Measurements from ENCODE around the gene RNLS.

RNLS gene

GRCh38 chr10:88408096-88408495, 175.0 kb downstream of the RNLS start (continued):
- TF ChIP-seq ZBTB49 (tag by site-specific recombination; IDR thresholded peaks at IDR 0.05; ENCODE audit: low read depth) (no peak), CTCF (tag by site-specific recombination; IDR thresholded peaks at IDR 0.05) (no peak), EGR2 (tag by site-specific recombination; IDR thresholded peaks at IDR 0.05; ENCODE audit: low read depth) (no peak), ZIC2 (tag by site-specific recombination; IDR thresholded peaks at IDR 0.05) (no peak)

- POLR2A ChIA-PET = no interaction called here
- Histone ChIP-seq H3K36me3 (ENCODE audit: control insufficient read depth in 2 of 2, insufficient read depth in 1 of 2, low read length in 2 of 2) (no peaks in the 10 kb centered on the region), H3K27ac (ENCODE audit: extremely low read depth, low read depth, low read length) (no peak overlapping the region), H3K4me3 (ENCODE audit: low read depth, low read length) (no peak overlapping the region), H3K4me1 (ENCODE audit: control insufficient read depth, insufficient read depth, low read length) (no peaks in the 10 kb centered on the region; the same call in 1 of the 2 replicates), H3K9me3 (ENCODE audit: control insufficient read depth, insufficient read depth, low read depth, low read length) (no peaks in the 10 kb centered on the region; the same call in 1 of the 2 replicates)
- TF ChIP-seq ZNF280C (tag by site-specific recombination; IDR thresholded peaks at IDR 0.05) = no peak
- TF ChIP-seq ZNF518A (tag by site-specific recombination; conservative IDR thresholded peaks at IDR 0.05; ENCODE audit: low read depth) = no peak
- no peak for TF ChIP-seq GLI2 (tag by site-specific recombination; IDR thresholded peaks at IDR 0.05; ENCODE audit: borderline replicate concordance, low read depth)
- TF ChIP-seq TSHZ1 (tag by site-specific recombination; IDR thresholded peaks at IDR 0.05; ENCODE audit: borderline replicate concordance) = no peak
- no peak for TF ChIP-seq ZSCAN23 (tag by site-specific recombination; IDR thresholded peaks at IDR 0.05)
- TF ChIP-seq ZNF394 (tag by site-specific recombination; IDR thresholded peaks at IDR 0.05; ENCODE audit: borderline replicate concordance) = no peak
- no peak for TF ChIP-seq ZNF785 (tag by site-specific recombination; IDR thresholded peaks at IDR 0.05)
- no peak for TF ChIP-seq KLF1 (tag by site-specific recombination; IDR thresholded peaks at IDR 0.05)
- no peak for TF ChIP-seq ZNF426 (tag by site-specific recombination; IDR thresholded peaks at IDR 0.05)
- no peak for TF ChIP-seq AEBP2 (tag by site-specific recombination; IDR thresholded peaks at IDR 0.05; ENCODE audit: borderline replicate concordance)
- TF ChIP-seq ZNF777 (tag by site-specific recombination; IDR thresholded peaks at IDR 0.05; ENCODE audit: borderline replicate concordance) = no peak
- no peak for TF ChIP-seq HOXA7 (CRISPR knock-in tag; IDR thresholded peaks at IDR 0.05; ENCODE audit: borderline replicate concordance)
- no peak for TF ChIP-seq ZNF112 (tag by site-specific recombination; IDR thresholded peaks at IDR 0.05)
- no peak for TF ChIP-seq SP3 (tag by site-specific recombination; IDR thresholded peaks at IDR 0.05)
- no peak for TF ChIP-seq ZNF610 (tag by site-specific recombination; IDR thresholded peaks at IDR 0.05; ENCODE audit: borderline replicate concordance)
- CTCF ChIA-PET = interaction anchor here (1.6 kb wide), 1 partner anchor 12 kb away, joined by 3 read pairs; no protein-coding TSS in a partner anchor
Measured at GRCh38 chr10:88404133-88404532, 179.0 kb downstream of the RNLS start.
